Measurements from ENCODE around the gene HOXA4. TPM values are rescaled to one million over a fixed set of nuclear protein-coding genes. Genes with fewer than 3 reads are reported as not detected.

The HOXA4 gene
- total and polyA plus RNA-seq, 2 of the 8 experiments (the other 6 are each of a cell fraction or from before 2014, with no cell fraction given) = not detected

DNA sequence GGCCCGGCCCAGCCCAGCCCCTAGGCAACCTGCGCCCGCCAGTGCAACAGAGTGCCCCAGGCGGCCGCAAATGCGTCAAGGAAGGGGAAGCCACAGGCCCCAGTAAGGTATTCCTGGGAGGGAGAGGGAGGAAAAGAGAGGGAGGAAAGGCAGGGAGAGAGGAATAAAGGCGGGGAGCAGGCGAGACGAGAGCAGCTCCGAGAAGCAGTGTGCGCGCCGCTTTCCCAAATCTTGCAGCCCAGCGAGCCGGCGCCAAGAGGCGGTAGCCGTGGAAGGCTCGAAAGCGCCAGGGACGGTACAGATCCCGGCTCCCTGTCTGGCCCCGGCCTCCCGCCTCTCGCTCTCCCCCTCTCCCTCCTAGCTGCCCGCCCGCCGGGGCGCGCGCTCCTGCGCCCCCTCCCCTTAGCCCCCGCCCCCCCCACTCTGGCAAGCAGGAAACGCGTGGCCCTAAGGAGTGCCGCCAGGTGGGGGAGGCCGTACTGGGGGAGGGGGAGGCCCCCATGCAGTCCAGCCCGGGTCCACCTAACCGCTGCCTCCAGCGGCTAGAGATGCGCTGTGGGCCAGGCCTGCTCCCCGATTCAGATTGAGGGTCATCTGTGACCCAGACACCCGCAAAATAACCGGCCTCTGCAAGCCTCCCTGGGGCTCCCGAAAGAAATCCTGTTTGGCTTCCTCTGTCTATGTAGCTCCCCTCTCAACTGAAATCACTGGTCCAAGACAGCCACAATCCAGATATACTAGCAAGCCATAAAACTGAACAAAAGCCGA lies 39.3 kb upstream of the HOXA4 start:
- Histone ChIP-seq H3K9me3 (ENCODE audit: insufficient read depth in 2 of 2, low read depth in 1 of 2, low read length in 1 of 2) (peaks cover 0 to 6% of the 10 kb centered on the region in 2 experiments; a peak in 1 of 4 replicates), H3K4me3 (ENCODE audit: extremely low read depth in 1 of 4, insufficient read depth in 2 of 4, low read depth in 3 of 4, low read length in 4 of 4) (no peak overlapping the region), H3K14ac (ENCODE audit: insufficient read length) (no peak overlapping the region), H3K56ac (replicated peaks; ENCODE audit: insufficient read length, low read depth, low read length) (no peak overlapping the region), H3K23ac (ENCODE audit: insufficient read length) (no peak overlapping the region), H2BK5ac (ENCODE audit: low read depth, low read length) (no peak overlapping the region), H2BK12ac (ENCODE audit: low read depth, low read length) (no peak overlapping the region), H3K36me3 (ENCODE audit: control insufficient read depth in 2 of 4, insufficient read depth in 4 of 4, low read length in 3 of 4) (peaks cover 0 to 27% (median 0%) of the 10 kb centered on the region in 4 experiments; a peak in 1 of 8 replicates), H4K91ac (replicated peaks; ENCODE audit: insufficient read length, low read length) (no peak overlapping the region), H3K4me2 (ENCODE audit: insufficient read depth in 1 of 2, low read depth in 2 of 2, low read length in 2 of 2) (0 out of 4 replicates have a peak overlapping the region, but pooled peaks of 1 of the 2 experiments have one; percentile 14), H2AFZ (ENCODE audit: low read length) (no peak overlapping the region), H4K8ac (ENCODE audit: extremely low read depth, insufficient read depth, low read length) (no peak overlapping the region; the same call in 1 of the 2 replicates), H3K79me2 (ENCODE audit: control insufficient read depth in 1 of 2, insufficient read depth in 2 of 2, low read length in 2 of 2) (no peaks in the 10 kb centered on the region), H3K9ac (replicated peaks in 1 of 4; ENCODE audit: extremely low read depth in 1 of 4, low read depth in 3 of 4, low read length in 3 of 4) (no peak overlapping the region), H3K18ac (ENCODE audit: extremely low read depth, low read length) (no peak overlapping the region), H3K4me1 (replicated peaks in 1 of 4; ENCODE audit: control insufficient read depth in 3 of 4, insufficient read depth in 4 of 4, low read length in 3 of 4) (peaks cover 3 to 11% (median 4%) of the 10 kb centered on the region in 4 experiments; a peak in 5 of 7 replicates), H4K5ac (ENCODE audit: insufficient read length, low read depth, low read length) (no peak overlapping the region), H2BK15ac (ENCODE audit: low read length) (no peak overlapping the region), H3K4ac (replicated peaks; ENCODE audit: insufficient read length, low read depth, low read length) (no peak overlapping the region), H3K27ac (ENCODE audit: low read depth, low read length) (no peak overlapping the region), H2AK5ac (ENCODE audit: low read depth, low read length) (no peak overlapping the region), H3K23me2 (ENCODE audit: low read depth, low read length) (no peaks in the 10 kb centered on the region; the same call in 1 of the 2 replicates), H2BK20ac (ENCODE audit: low read length) (no peak overlapping the region), H3K27me3 (replicated peaks in 1 of 4; ENCODE audit: control insufficient read depth in 3 of 4, extremely low read depth in 1 of 4, insufficient read depth in 3 of 4, low read length in 3 of 4) (peaks cover 95 to 100% (median 100%) of the 10 kb centered on the region in 4 experiments), H2BK120ac (replicated peaks; ENCODE audit: low read depth, low read length) (no peak overlapping the region), H4K20me1 (replicated peaks in 1 of 2; ENCODE audit: control insufficient read depth in 1 of 2, insufficient read depth in 2 of 2, low read length in 2 of 2) (peaks cover 31 to 51% of the 10 kb centered on the region in 2 experiments), H3K79me1 (ENCODE audit: low read depth, low read length) (no peaks in the 10 kb centered on the region)
- FAIRE-seq (no peak), DNase-seq (ENCODE audit: low read depth in 1 of 2, low spot score in 2 of 2) (no peak)
- WGBS, 2 experiments (ENCODE audit: extremely low coverage in 1 of 2, insufficient coverage in 1 of 2, insufficient read length in 1 of 2, insufficient replicate concordance in 2 of 2, low coverage in 1 of 2, low lambda C conversion rate in 2 of 2, missing lambda C conversion rate in 1 of 2) = 9% methylated on average over 16 of the region's 46 CpGs; no CpG with 5 or more reads in 1 of the 2 experiments
- ChIA-PET CTCF (ENCODE audit: partially characterized antibody) (interaction anchor here (0.8 to 3.6 kb wide), 6 partner anchors 9 to 64 kb away, joined by 3 to 26 read pairs (median 4); no protein-coding TSS in a partner anchor), POLR2A (ENCODE audit: partially characterized antibody) (no interaction called here)
- TF ChIP-seq TCF12 (IDR thresholded peaks at IDR 0.05; ENCODE audit: low read depth, low read length) (0 out of 2 replicates have a peak, but pooled peaks have one; percentile 15), EZH2 (IDR thresholded peaks at IDR 0.05; ENCODE audit: low read depth, low read length, severe bottlenecking) (peak; percentile 89), SIN3A (conservative IDR thresholded peaks at IDR 0.05 in 1 of 2, IDR thresholded peaks at IDR 0.05 in 1 of 2; ENCODE audit: low read depth in 1 of 2, low read length in 2 of 2) (no peak), RNF2 (IDR thresholded peaks at IDR 0.05; ENCODE audit: borderline replicate concordance, low read depth, low read length, missing control alignments, poor library complexity, severe bottlenecking) (peak; percentile 97), ASH2L (IDR thresholded peaks at IDR 0.05; ENCODE audit: low read length) (peak; percentile 59), SUZ12 (IDR thresholded peaks at IDR 0.05; ENCODE audit: low read length) (peak; percentile 94), TBP (IDR thresholded peaks at IDR 0.05; ENCODE audit: low read depth, low read length) (0 out of 2 replicates have a peak, but pooled peaks have one; percentile 19), SP4 (IDR thresholded peaks at IDR 0.05; ENCODE audit: low read length) (no peak), CTBP2 (IDR thresholded peaks at IDR 0.05; ENCODE audit: borderline replicate concordance, insufficient read depth, insufficient read length, low read length) (peak; percentile 63), SP2 (IDR thresholded peaks at IDR 0.05; ENCODE audit: low read length) (no peak), RXRA (IDR thresholded peaks at IDR 0.05; ENCODE audit: insufficient read depth, low read depth, low read length) (no peak)
